Kidney tubule cell (primary cell): ENCODE data around the gene EDRF1.

Experiments
- DNase-seq: peaks from one replicate; pipeline ENCODE4 v3.0.0-alpha.2; 2018; ENCODE audit warnings: low spot score

Gene EDRF1

GRCh38 chr10:125792342-125793300 lies 73.1 kb downstream of the EDRF1 start:
- DNase-seq, result no peak

- no peak for DNase-seq
These were observed 75.6 kb downstream of the EDRF1 start for GRCh38 chr10:125795128-125795527.

GRCh38 chr10:125795637-125796190 lies 76.2 kb downstream of the EDRF1 start:
- no peak for DNase-seq

- DNase-seq, result no peak
These were observed 77.9 kb downstream of the EDRF1 start for GRCh38 chr10:125797424-125797823.

- DNase-seq, result peak; percentile 45
These were observed 78.6 kb downstream of the EDRF1 start for GRCh38 chr10:125797994-125798662.

GRCh38 chr10:125799451-125800182 lies 80.1 kb downstream of the EDRF1 start:
- no peak for DNase-seq

- DNase-seq, result peak; percentile 15
These were observed 82.1 kb downstream of the EDRF1 start for GRCh38 chr10:125801574-125801973.

GRCh38 chr10:125802131-125802530 lies 82.6 kb downstream of the EDRF1 start:
- peak; percentile 76 for DNase-seq

- peak; percentile 57 for DNase-seq
These were observed 83.2 kb downstream of the EDRF1 start for GRCh38 chr10:125802739-125803138.

- DNase-seq, result no peak
These were observed 88.5 kb downstream of the EDRF1 start for GRCh38 chr10:125808047-125808446.

GRCh38 chr10:125811251-125811650 lies 91.7 kb downstream of the EDRF1 start:
- DNase-seq, result no peak

- DNase-seq, result no peak
These were observed 92.7 kb downstream of the EDRF1 start for GRCh38 chr10:125812128-125812750.
